ENCODE measurements around the gene PHTF2. TPM values are rescaled to one million over a fixed set of nuclear protein-coding genes. Genes with fewer than 3 reads are reported as not detected.
"Not testable (repeated sequence)": the region's sequence is repeated elsewhere in the genome, so short reads cannot be mapped to it uniquely, and the experiment has no call there.

PHTF2 gene
- total RNA-seq, 2 donors from 2014 or later = 15.4 to 20.6 TPM

DNA sequence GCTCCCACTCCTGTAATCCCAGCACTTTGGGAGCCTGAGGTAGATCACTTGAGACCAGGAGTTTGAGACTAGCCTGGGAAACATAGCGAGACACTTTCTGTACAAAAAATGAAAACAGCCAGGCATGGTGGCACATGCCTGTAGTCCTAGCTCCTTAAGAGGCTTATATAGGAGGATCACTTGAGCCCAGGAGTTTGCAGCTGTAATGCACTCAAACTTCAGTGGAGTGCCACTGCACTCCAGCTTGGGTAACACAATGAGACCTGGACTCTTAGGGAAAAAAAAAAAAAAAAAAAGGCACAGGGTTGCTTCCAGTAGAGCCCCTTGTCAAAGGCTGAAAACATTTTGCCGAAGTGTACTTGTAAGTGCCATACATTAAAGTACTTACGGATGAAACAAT, 195.3 kb downstream of the PHTF2 start:
- TF ChIP-seq, protein P1, sequence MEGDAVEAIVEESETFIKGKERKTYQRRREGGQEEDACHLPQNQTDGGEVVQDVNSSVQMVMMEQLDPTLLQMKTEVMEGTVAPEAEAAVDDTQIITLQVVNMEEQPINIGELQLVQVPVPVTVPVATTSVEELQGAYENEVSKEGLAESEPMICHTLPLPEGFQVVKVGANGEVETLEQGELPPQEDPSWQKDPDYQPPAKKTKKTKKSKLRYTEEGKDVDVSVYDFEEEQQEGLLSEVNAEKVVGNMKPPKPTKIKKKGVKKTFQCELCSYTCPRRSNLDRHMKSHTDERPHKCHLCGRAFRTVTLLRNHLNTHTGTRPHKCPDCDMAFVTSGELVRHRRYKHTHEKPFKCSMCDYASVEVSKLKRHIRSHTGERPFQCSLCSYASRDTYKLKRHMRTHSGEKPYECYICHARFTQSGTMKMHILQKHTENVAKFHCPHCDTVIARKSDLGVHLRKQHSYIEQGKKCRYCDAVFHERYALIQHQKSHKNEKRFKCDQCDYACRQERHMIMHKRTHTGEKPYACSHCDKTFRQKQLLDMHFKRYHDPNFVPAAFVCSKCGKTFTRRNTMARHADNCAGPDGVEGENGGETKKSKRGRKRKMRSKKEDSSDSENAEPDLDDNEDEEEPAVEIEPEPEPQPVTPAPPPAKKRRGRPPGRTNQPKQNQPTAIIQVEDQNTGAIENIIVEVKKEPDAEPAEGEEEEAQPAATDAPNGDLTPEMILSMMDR (conservative IDR thresholded peaks at IDR 0.05) = no peak
- H3K9me3 ChIP-seq (ENCODE audit: control insufficient read depth, low read length) = peaks cover 10% of the 10 kb centered on the region
- Mint-ChIP-seq H3K27ac (no peak overlapping the region), H3K36me3 (ENCODE audit: low read depth) (no peaks in the 10 kb centered on the region), H3K9me3 (peaks cover 9% of the 10 kb centered on the region), H3K4me3 (no peak overlapping the region), H3K4me1 (peaks cover 19% of the 10 kb centered on the region), H3K27me3 (ENCODE audit: insufficient read depth) (no peaks in the 10 kb centered on the region)
- DNase-seq = no peak
- 93 to 94% methylated on average over 3 of the region's 3 CpGs for WGBS, 2 experiments (ENCODE audit: insufficient coverage in 1 of 2, insufficient read length in 1 of 2)
- no peaks in the 10 kb centered on the region for H3K27me3 ChIP-seq (ENCODE audit: control insufficient read depth, insufficient read depth, low read length, poor library complexity, severe bottlenecking)
- no peak overlapping the region for H3K9ac ChIP-seq (ENCODE audit: extremely low read depth, low read length, poor library complexity, severe bottlenecking)
- H3K27ac ChIP-seq (ENCODE audit: low read depth, low read length) = no peak overlapping the region
- peaks cover 4% of the 10 kb centered on the region for H3K4me1 ChIP-seq (ENCODE audit: control insufficient read depth, insufficient read depth, low read length)
- no peaks in the 10 kb centered on the region for H3K36me3 ChIP-seq (ENCODE audit: control insufficient read depth, insufficient read depth, low read length)
- H3K4me3 ChIP-seq (ENCODE audit: low read length) = no peak overlapping the region

DNA sequence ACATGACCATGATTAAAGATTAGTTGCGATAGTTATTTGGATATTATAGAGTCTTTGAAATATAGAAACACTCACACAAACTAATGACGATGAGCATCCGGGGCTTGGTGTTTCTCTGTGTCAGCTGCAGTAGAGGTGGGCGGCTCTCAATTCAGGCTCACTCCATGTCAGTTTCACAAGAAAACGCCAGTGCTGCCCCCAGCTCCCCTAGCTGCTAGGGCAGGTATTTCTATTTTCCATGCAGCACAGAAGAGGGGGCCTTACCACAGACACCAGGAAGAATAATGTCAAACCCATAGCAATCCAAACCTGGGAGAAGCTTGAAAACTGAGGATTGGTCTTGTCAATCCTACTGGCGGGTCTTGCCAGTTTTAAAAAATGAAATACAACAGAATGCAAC, 197.1 kb downstream of the PHTF2 start:
- no peaks in the 10 kb centered on the region for H3K36me3 Mint-ChIP-seq (ENCODE audit: low read depth)
- Histone ChIP-seq H3K9ac (ENCODE audit: extremely low read depth, low read length, poor library complexity, severe bottlenecking) (no peak overlapping the region), H3K4me1 (ENCODE audit: control insufficient read depth, insufficient read depth, low read length) (no peaks in the 10 kb centered on the region), H3K27me3 (ENCODE audit: control insufficient read depth, insufficient read depth, low read length, poor library complexity, severe bottlenecking) (no peaks in the 10 kb centered on the region), H3K27ac (ENCODE audit: low read depth, low read length) (no peak overlapping the region), H3K36me3 (ENCODE audit: control insufficient read depth, insufficient read depth, low read length) (no peaks in the 10 kb centered on the region), H3K4me3 (ENCODE audit: low read length) (no peak overlapping the region), H3K9me3 (ENCODE audit: control insufficient read depth, low read length) (no peaks in the 10 kb centered on the region)
- H3K27ac Mint-ChIP-seq = no peak overlapping the region
- TF ChIP-seq, protein P1 (conservative IDR thresholded peaks at IDR 0.05) = peak; percentile 79
- H3K9me3 Mint-ChIP-seq = peaks cover 4% of the 10 kb centered on the region
- H3K4me3 Mint-ChIP-seq = no peak overlapping the region
- DNase-seq = peak; percentile 83
- no peaks in the 10 kb centered on the region for H3K27me3 Mint-ChIP-seq (ENCODE audit: insufficient read depth)
- WGBS, 2 experiments (ENCODE audit: insufficient coverage in 1 of 2, insufficient read length in 1 of 2) = 61 to 70% methylated on average over 4 to 6 of the region's 6 CpGs
- H3K4me1 Mint-ChIP-seq = peaks cover 8% of the 10 kb centered on the region

DNA sequence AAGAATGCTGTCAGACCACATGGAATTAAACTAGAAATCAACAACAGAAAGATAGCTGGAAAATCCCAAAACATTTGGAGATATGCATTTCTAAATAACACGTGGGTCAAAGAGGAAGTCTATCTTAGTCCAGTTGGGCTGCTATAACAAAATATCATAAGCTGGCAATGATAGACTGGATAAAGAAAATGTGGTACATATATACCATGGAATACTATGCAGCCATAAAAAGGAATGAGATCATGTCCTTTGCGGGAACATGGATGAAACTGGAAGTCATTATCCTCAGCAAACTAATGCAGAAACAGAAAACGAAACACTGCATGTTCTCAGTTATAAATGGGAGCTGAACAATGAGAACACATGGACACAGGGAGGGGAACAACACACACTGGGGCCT, 200.6 kb downstream of the PHTF2 start:
- H3K27ac ChIP-seq (ENCODE audit: low read depth, low read length); H3K36me3 Mint-ChIP-seq (ENCODE audit: low read depth); H3K9ac ChIP-seq (ENCODE audit: extremely low read depth, low read length, poor library complexity, severe bottlenecking); DNase-seq; H3K4me1 Mint-ChIP-seq; H3K9me3 Mint-ChIP-seq; H3K4me1 ChIP-seq (ENCODE audit: control insufficient read depth, insufficient read depth, low read length); H3K4me3 ChIP-seq (ENCODE audit: low read length); H3K9me3 ChIP-seq (ENCODE audit: control insufficient read depth, low read length); H3K36me3 ChIP-seq (ENCODE audit: control insufficient read depth, insufficient read depth, low read length); H3K4me3 Mint-ChIP-seq; H3K27me3 Mint-ChIP-seq (ENCODE audit: insufficient read depth); H3K27ac Mint-ChIP-seq; H3K27me3 ChIP-seq (ENCODE audit: control insufficient read depth, insufficient read depth, low read length, poor library complexity, severe bottlenecking): not testable (repeated sequence)
- WGBS, 2 experiments (ENCODE audit: insufficient coverage in 1 of 2, insufficient read length in 1 of 2) = 56 to 58% methylated on average over 3 of the region's 3 CpGs

DNA sequence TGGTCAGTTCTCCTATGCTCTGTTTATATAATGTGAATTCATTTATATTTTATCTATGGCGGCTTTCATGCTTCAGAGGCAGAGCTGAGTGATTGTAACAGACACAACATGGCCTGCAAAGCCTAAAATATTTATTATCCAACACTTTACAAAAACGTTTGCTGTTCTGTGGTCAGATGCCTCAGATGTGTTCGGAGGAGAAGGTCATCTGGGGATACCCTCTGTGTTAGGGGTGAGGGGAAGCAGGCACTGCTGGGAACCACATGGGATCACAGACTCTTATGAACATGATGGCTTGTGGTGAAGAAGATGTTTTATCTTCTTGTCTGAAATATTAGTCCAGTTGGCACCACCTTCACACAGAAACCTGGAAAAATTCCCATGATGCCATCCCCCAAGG, 203.4 kb downstream of the PHTF2 start:
- no peak overlapping the region for H3K4me3 ChIP-seq (ENCODE audit: low read length)
- H3K27ac ChIP-seq (ENCODE audit: low read depth, low read length) = no peak overlapping the region
- H3K4me1 Mint-ChIP-seq = no peaks in the 10 kb centered on the region
- no peak overlapping the region for H3K4me3 Mint-ChIP-seq
- H3K9ac ChIP-seq (ENCODE audit: extremely low read depth, low read length, poor library complexity, severe bottlenecking) = no peak overlapping the region
- no peaks in the 10 kb centered on the region for H3K36me3 Mint-ChIP-seq (ENCODE audit: low read depth)
- 92% methylated on average over 3 of the region's 3 CpGs; no CpG with 5 or more reads in 1 of the 2 experiments for WGBS, 2 experiments (ENCODE audit: insufficient coverage in 1 of 2, insufficient read length in 1 of 2)
- H3K9me3 ChIP-seq (ENCODE audit: control insufficient read depth, low read length) = no peaks in the 10 kb centered on the region
- H3K27ac Mint-ChIP-seq = no peak overlapping the region
- no peak for DNase-seq
- H3K9me3 Mint-ChIP-seq = peaks cover 4% of the 10 kb centered on the region
- TF ChIP-seq, protein P1 (conservative IDR thresholded peaks at IDR 0.05) = no peak
- H3K27me3 ChIP-seq (ENCODE audit: control insufficient read depth, insufficient read depth, low read length, poor library complexity, severe bottlenecking) = no peaks in the 10 kb centered on the region
- no peaks in the 10 kb centered on the region for H3K4me1 ChIP-seq (ENCODE audit: control insufficient read depth, insufficient read depth, low read length)
- no peaks in the 10 kb centered on the region for H3K36me3 ChIP-seq (ENCODE audit: control insufficient read depth, insufficient read depth, low read length)
- no peaks in the 10 kb centered on the region for H3K27me3 Mint-ChIP-seq (ENCODE audit: insufficient read depth)
